Motor neuron (in vitro differentiated cells): ENCODE results near the gene SLC25A26. TPM values are rescaled to one million over a fixed set of nuclear protein-coding genes. Genes with fewer than 3 reads are reported as not detected.

Experiments used
- ATAC-seq, 8 experiments: fragments of 200-7000 bp; cut with Tn5 transposase; replicated peaks in 6 of 8; 2 replicates each; pipeline ENCODE4 v1.8.0; 2021; ENCODE audit warnings: mild to moderate bottlenecking in 8 of 8, moderate library complexity in 8 of 8
- H3K27ac ChIP-seq, 2 donors: fragments of 250-450 bp; sonication (Bioruptor Pico); 2 replicates each; pipeline ENCODE4 v1.9.0; 2021; ENCODE audit warnings: antibody characterized with exemption in 2 of 2, mild to moderate bottlenecking in 2 of 2, moderate library complexity in 1 of 2
- H3K4me1 ChIP-seq, 2 donors: fragments of 250-450 bp; sonication (Bioruptor Pico); replicated peaks in 1 of 2; 2 replicates each; pipeline ENCODE4 v1.6.1; 2021; ENCODE audit warnings: antibody characterized with exemption in 2 of 2, mild to moderate bottlenecking in 2 of 2, moderate library complexity in 1 of 2
- H3K4me3 ChIP-seq, 5 donors: fragments of 250-450 bp; sonication (Bioruptor Pico); 2 replicates each; pipeline ENCODE4 v1.9.0; 2021; ENCODE audit warnings: antibody characterized with exemption in 5 of 5, mild to moderate bottlenecking in 5 of 5, moderate library complexity in 4 of 5
- WGBS, 10 experiments: fragments of 450-650 bp; shearing (Covaris generic); methylation state at CpG; one replicate each; pipeline ENCODE4 v1.0.0; 2022; 5-methylcytosine and 5-hydroxymethylcytosine counted together
- in situ Hi-C, 9 experiments: fragments of 400-800 bp; cut with MboI; loops; one replicate each; pipeline ENCODE4 v1.15.0; 2021; ENCODE audit warnings: low sequenced_read_pairs in 9 of 9, low pct_unique_long_range_greater_than_20kb in 2 of 9; ENCODE audit not compliant: unreplicated experiment in 9 of 9
- total RNA-seq, 8 experiments: library from RNA; unstranded; fragments of 300-600 nt; gene quantifications; 2 replicates each; pipeline versions ENCODE4 v1.2.3 to v1.2.4, GENCODE V29; 2022

Gene SLC25A26
- total RNA-seq, 8 experiments from 2014 or later: 13.7 to 26.7 (median 19.4) TPM

GRCh38 chr3:66386011-66386924 is 165.5 kb downstream of the SLC25A26 start:
- no peak overlapping the region for H3K4me3 ChIP-seq
- no peak for ATAC-seq
- in situ Hi-C loops: loop anchor here in 1 of 9 experiments (25.0 kb wide), 1 partner anchor 426 kb away; no protein-coding TSS in a partner anchor
- WGBS, 10 experiments: 87 to 100% (median 100%) methylated on average over 2 to 10 of the region's 12 CpGs; no CpG with 5 or more reads in 2 of the 10 experiments
- no peaks in the 10 kb centered on the region for H3K4me1 ChIP-seq
- H3K27ac ChIP-seq: no peak overlapping the region

GRCh38 chr3:66386925-66387650 is 166.3 kb downstream of the SLC25A26 start:
- Histone ChIP-seq H3K4me3 (no peak overlapping the region), H3K4me1 (no peaks in the 10 kb centered on the region), H3K27ac (no peak overlapping the region)
- ATAC-seq: peak in 3 of 8 experiments; percentile 25 to 39 (median 31)
- in situ Hi-C loops: loop anchor here in 1 of 9 experiments (25.0 kb wide), 1 partner anchor 425 kb away; no protein-coding TSS in a partner anchor
- 61 to 100% (median 100%) methylated on average over 1 to 7 of the region's 7 CpGs; no CpG with 5 or more reads in 3 of the 10 experiments for WGBS, 10 experiments

GRCh38 chr3:66390013-66390412 is 169.2 kb downstream of the SLC25A26 start:
- ATAC-seq: no peak
- no peak overlapping the region for H3K27ac ChIP-seq
- in situ Hi-C loops: loop anchor here in 2 of 9 experiments (10.0 to 25.0 kb wide), 2 partner anchors 115 to 422 kb away; no protein-coding TSS in a partner anchor

GRCh38 chr3:66392512-66392911 is 171.7 kb downstream of the SLC25A26 start:
- no peak overlapping the region for H3K27ac ChIP-seq
- 80 to 95% methylated on average over 2 to 3 of the region's 3 CpGs; no CpG with 5 or more reads in 8 of the 10 experiments for WGBS, 10 experiments
- ATAC-seq: no peak
- peaks cover 0 to 1% of the 10 kb centered on the region in 2 donors for H3K4me1 ChIP-seq
- no peak overlapping the region for H3K4me3 ChIP-seq
- in situ Hi-C loops: loop anchor here in 2 of 9 experiments (10.0 to 25.0 kb wide), 2 partner anchors 118 to 420 kb away; no protein-coding TSS in a partner anchor

More at GRCh38 chr3:66390013-66390412, 169.2 kb downstream of the SLC25A26 start:
- Histone ChIP-seq H3K4me3 (no peak overlapping the region), H3K4me1 (no peaks in the 10 kb centered on the region)

GRCh38 chr3:66392966-66393332 is 172.1 kb downstream of the SLC25A26 start:
- H3K27ac ChIP-seq: no peak overlapping the region
- no peak for ATAC-seq
- no peak overlapping the region for H3K4me3 ChIP-seq
- 60 to 100% (median 63%) methylated on average over 1 to 2 of the region's 2 CpGs; no CpG with 5 or more reads in 7 of the 10 experiments for WGBS, 10 experiments
- H3K4me1 ChIP-seq: peaks cover 4 to 6% of the 10 kb centered on the region in 2 donors
- in situ Hi-C loops: loop anchor here in 2 of 9 experiments (10.0 to 25.0 kb wide), 2 partner anchors 118 to 419 kb away; no protein-coding TSS in a partner anchor

- Histone ChIP-seq H3K4me3 (no peak overlapping the region), H3K4me1 (peaks cover 9 to 11% of the 10 kb centered on the region in 2 donors), H3K27ac (no peak overlapping the region)
- WGBS, 10 experiments: 70 to 100% (median 89%) methylated on average over 2 to 12 of the region's 13 CpGs
- in situ Hi-C loops: loop anchor here in 2 of 9 experiments (10.0 to 25.0 kb wide), 2 partner anchors 119 to 419 kb away; no protein-coding TSS in a partner anchor
- peak in 1 of 8 experiments; percentile 46 for ATAC-seq
Measured at GRCh38 chr3:66393333-66394005, 172.7 kb downstream of the SLC25A26 start.

- ATAC-seq: no peak
- no peak overlapping the region for H3K27ac ChIP-seq
- H3K4me3 ChIP-seq: no peak overlapping the region
- whole genome bisulfite sequencing, 10 experiments: 80 to 100% (median 93%) methylated on average over 1 to 11 of the region's 12 CpGs; no CpG with 5 or more reads in 3 of the 10 experiments
- H3K4me1 ChIP-seq: peaks cover 14% of the 10 kb centered on the region in 2 donors
- in situ Hi-C loops: loop anchor here in 2 of 9 experiments (10.0 to 25.0 kb wide), 2 partner anchors 119 to 418 kb away; no protein-coding TSS in a partner anchor
Measured at GRCh38 chr3:66394019-66394752, 173.4 kb downstream of the SLC25A26 start.

GRCh38 chr3:66394753-66395249 is 174.0 kb downstream of the SLC25A26 start:
- Histone ChIP-seq H3K4me3 (no peak overlapping the region), H3K4me1 (peaks cover 14% of the 10 kb centered on the region in 2 donors), H3K27ac (no peak overlapping the region)
- WGBS, 10 experiments: 8 to 100% (median 91%) methylated on average over 2 to 8 of the region's 8 CpGs; no CpG with 5 or more reads in 1 of the 10 experiments
- no peak for ATAC-seq
- in situ Hi-C loops: loop anchor here in 2 of 9 experiments (10.0 to 25.0 kb wide), 2 partner anchors 120 to 418 kb away; no protein-coding TSS in a partner anchor

GRCh38 chr3:66395635-66396034 is 174.8 kb downstream of the SLC25A26 start:
- ATAC-seq: no peak
- Histone ChIP-seq H3K4me3 (no peak overlapping the region), H3K4me1 (peaks cover 20 to 22% of the 10 kb centered on the region in 2 donors), H3K27ac (no peak overlapping the region)
- in situ Hi-C loops: loop anchor here in 2 of 9 experiments (10.0 to 25.0 kb wide), 2 partner anchors 121 to 417 kb away; no protein-coding TSS in a partner anchor
- 92 to 100% (median 93%) methylated on average over 3 to 6 of the region's 10 CpGs; no CpG with 5 or more reads in 5 of the 10 experiments for WGBS, 10 experiments

GRCh38 chr3:66396161-66396760 is 175.5 kb downstream of the SLC25A26 start:
- Histone ChIP-seq H3K27ac (no peak overlapping the region), H3K4me3 (no peak overlapping the region), H3K4me1 (peaks cover 27 to 28% of the 10 kb centered on the region in 2 donors)
- WGBS, 10 experiments: 50 to 100% (median 94%) methylated on average over 1 to 11 of the region's 13 CpGs; no CpG with 5 or more reads in 2 of the 10 experiments
- in situ Hi-C loops: loop anchor here in 2 of 9 experiments (10.0 to 25.0 kb wide), 2 partner anchors 121 to 416 kb away; no protein-coding TSS in a partner anchor
- ATAC-seq: no peak

GRCh38 chr3:66396888-66397287 is 176.1 kb downstream of the SLC25A26 start:
- peaks cover 33 to 34% of the 10 kb centered on the region in 2 donors for H3K4me1 ChIP-seq

More at GRCh38 chr3:66396888-66397287, 176.1 kb downstream of the SLC25A26 start:
- no peak for ATAC-seq
- 83 to 100% (median 93%) methylated on average over 1 to 4 of the region's 9 CpGs; no CpG with 5 or more reads in 4 of the 10 experiments for WGBS, 10 experiments
- in situ Hi-C loops: loop anchor here in 2 of 9 experiments (10.0 to 25.0 kb wide), 2 partner anchors 122 to 415 kb away; no protein-coding TSS in a partner anchor
- Histone ChIP-seq H3K27ac (no peak overlapping the region), H3K4me3 (no peak overlapping the region)
